H9 (cell line): ENCODE data around the gene EOLA2. TPM values are rescaled to one million over a fixed set of nuclear protein-coding genes. Genes with fewer than 3 reads are reported as not detected.
A peak's percentile ranks its signal among the peaks of the same experiment; 100 is the strongest.
"Not testable (repeated sequence)": the region's sequence is repeated elsewhere in the genome, so short reads cannot be mapped to it uniquely, and the experiment has no call there.

Experiments used
- DNase-seq: peaks from one replicate; pipeline ENCODE4 v3.0.0-alpha.2; 2017
- H2AFZ ChIP-seq: one replicate; pipeline ENCODE4 v1.6.1; 2013; ENCODE audit warnings: mild to moderate bottlenecking, low read length, control low read depth, moderate library complexity
- H2AK5ac ChIP-seq: 2 replicates; pipeline ENCODE4 v1.6.1; 2013; ENCODE audit warnings: low read length, control low read depth, mixed read lengths; ENCODE audit not compliant: insufficient read length
- H2BK120ac ChIP-seq: one replicate; pipeline ENCODE4 v1.6.1; 2013; ENCODE audit warnings: low read depth, mild to moderate bottlenecking, low read length, control low read depth, inconsistent platforms; ENCODE audit not compliant: poor library complexity, severe bottlenecking
- H2BK12ac ChIP-seq: 2 replicates; pipeline ENCODE4 v1.6.1; 2013; ENCODE audit warnings: low read length, control low read depth, mixed read lengths, low read depth; ENCODE audit not compliant: insufficient read length
- H2BK15ac ChIP-seq: 2 replicates; pipeline ENCODE4 v1.6.1; 2013; ENCODE audit warnings: low read depth, low read length, control low read depth
- H2BK20ac ChIP-seq: one replicate; pipeline ENCODE4 v1.6.1; 2013; ENCODE audit warnings: low read depth, mild to moderate bottlenecking, low read length, control low read depth, inconsistent platforms; ENCODE audit not compliant: poor library complexity, severe bottlenecking
- H2BK5ac ChIP-seq: 2 replicates; pipeline ENCODE4 v1.6.1; 2013; ENCODE audit warnings: low read length, control low read depth, mixed read lengths; ENCODE audit not compliant: insufficient read length
- H3K14ac ChIP-seq: 2 replicates; pipeline ENCODE4 v1.6.1; 2013; ENCODE audit warnings: low read length, control low read depth; ENCODE audit not compliant: insufficient read depth
- H3K18ac ChIP-seq: 2 replicates; pipeline ENCODE4 v1.6.1; 2013; ENCODE audit warnings: low read depth, mild to moderate bottlenecking, mixed read lengths, low read length, control low read depth; ENCODE audit not compliant: insufficient read length
- H3K23ac ChIP-seq: 2 replicates; pipeline ENCODE4 v1.6.1; 2013; ENCODE audit warnings: low read length, control low read depth, mixed read lengths, low read depth; ENCODE audit not compliant: insufficient read length
- H3K23me2 ChIP-seq: 2 replicates; pipeline ENCODE4 v1.6.1; 2013; ENCODE audit warnings: low read depth, mild to moderate bottlenecking, mixed read lengths, low read length, control low read depth; ENCODE audit not compliant: insufficient read length, poor library complexity, severe bottlenecking
- H3K27ac ChIP-seq: 2 replicates; pipeline ENCODE4 v1.5.1; 2013; ENCODE audit warnings: low read length, control low read depth, mixed read lengths, low read depth; ENCODE audit not compliant: insufficient read length
- H3K27me3 ChIP-seq: 2 replicates; pipeline ENCODE4 v1.6.1; 2013; ENCODE audit warnings: low read length, control low read depth, inconsistent platforms; ENCODE audit not compliant: insufficient read depth
- H3K4ac ChIP-seq: 2 replicates; pipeline ENCODE4 v1.6.1; 2013; ENCODE audit warnings: low read depth, mild to moderate bottlenecking, control low read depth, inconsistent platforms, low read length, moderate library complexity
- H3K4me1 ChIP-seq: 2 replicates; pipeline ENCODE4 v1.6.1; 2013; ENCODE audit warnings: low read length, control low read depth, inconsistent platforms; ENCODE audit not compliant: insufficient read depth
- H3K4me2 ChIP-seq: 2 replicates; pipeline ENCODE4 v1.6.1; 2013; ENCODE audit warnings: low read length, control low read depth, mixed read lengths; ENCODE audit not compliant: insufficient read length, insufficient read depth
- H3K56ac ChIP-seq: 2 replicates; pipeline ENCODE4 v1.6.1; 2013; ENCODE audit warnings: low read depth, mild to moderate bottlenecking, mixed read lengths, low read length, control low read depth; ENCODE audit not compliant: insufficient read length
- H3K79me1 ChIP-seq: 2 replicates; pipeline ENCODE4 v1.6.1; 2013; ENCODE audit warnings: low read depth, mild to moderate bottlenecking, moderate library complexity, low read length, control low read depth, inconsistent platforms; ENCODE audit not compliant: insufficient read depth, poor library complexity, severe bottlenecking
- H3K79me2 ChIP-seq: 2 replicates; pipeline ENCODE4 v1.6.1; 2013; ENCODE audit warnings: low read length, control low read depth, inconsistent platforms; ENCODE audit not compliant: insufficient read depth
- H3K9ac ChIP-seq: 2 replicates; pipeline ENCODE4 v1.6.1; 2013; ENCODE audit warnings: low read length, control low read depth, mixed read lengths; ENCODE audit not compliant: insufficient read length; ENCODE audit errors: extremely low read depth
- H3K9me3 ChIP-seq: one replicate; pipeline ENCODE4 v1.6.1; 2013; ENCODE audit warnings: low read depth, low read length, inconsistent platforms; ENCODE audit not compliant: control insufficient read depth
- H3T11ph ChIP-seq: one replicate; pipeline ENCODE4 v1.6.1; 2013; ENCODE audit warnings: mild to moderate bottlenecking, low read length, control low read depth, inconsistent platforms
- H4K20me1 ChIP-seq: one replicate; pipeline ENCODE4 v1.6.1; 2013; ENCODE audit not compliant: control insufficient read depth, insufficient read length, insufficient read depth
- H4K5ac ChIP-seq: 2 replicates; pipeline ENCODE4 v1.6.1; 2013; ENCODE audit warnings: low read depth, mild to moderate bottlenecking, mixed read lengths, low read length, control low read depth; ENCODE audit not compliant: insufficient read length
- H4K8ac ChIP-seq: replicated peaks from 2 replicates; pipeline ENCODE4 v1.6.1; 2013; ENCODE audit warnings: low read length, control low read depth, mixed read lengths, low read depth; ENCODE audit not compliant: insufficient read length
- H4K91ac ChIP-seq: 2 replicates; pipeline ENCODE4 v1.6.1; 2013; ENCODE audit warnings: low read depth, mild to moderate bottlenecking, moderate library complexity, mixed read lengths, low read length, control low read depth; ENCODE audit not compliant: insufficient read length
- H3K27ac Mint-ChIP-seq, 3 experiments: 2 replicates in 2 of 3; 3 replicates in 1 of 3; pipeline ENCODE4 v1.8.0; 2020 to 2021; ENCODE audit warnings: mixed read lengths in 3 of 3, mild to moderate bottlenecking in 1 of 3, moderate library complexity in 1 of 3
- H3K27me3 Mint-ChIP-seq: 2 replicates; pipeline ENCODE4 v1.8.0; 2021; ENCODE audit warnings: low read depth, mild to moderate bottlenecking, moderate library complexity, mixed read lengths
- H3K36me3 Mint-ChIP-seq, 3 experiments: 2 replicates in 2 of 3; 3 replicates in 1 of 3; pipeline ENCODE4 v1.8.0; 2020 to 2021; ENCODE audit warnings: low read depth in 3 of 3, mixed read lengths in 3 of 3; ENCODE audit not compliant: insufficient read depth in 1 of 3
- H3K4me1 Mint-ChIP-seq, 2 experiments: 2 replicates each; pipeline ENCODE4 v1.8.0; 2020; ENCODE audit warnings: mixed read lengths in 2 of 2
- H3K4me3 Mint-ChIP-seq, 2 experiments: 2 replicates in 1 of 2; 3 replicates in 1 of 2; pipeline ENCODE4 v1.8.0; 2020 to 2021; ENCODE audit warnings: mild to moderate bottlenecking in 2 of 2, mixed read lengths in 2 of 2, moderate library complexity in 1 of 2
- H3K9me3 Mint-ChIP-seq, 2 experiments: 2 replicates in 1 of 2; 3 replicates in 1 of 2; pipeline ENCODE4 v1.8.0; 2020; ENCODE audit warnings: mild to moderate bottlenecking in 2 of 2, mixed read lengths in 2 of 2, moderate library complexity in 1 of 2
- WGBS: extraction: QIAGEN DNeasy Blood & Tissue Kit; methylation state at CpG from one replicate; pipeline ENCODE4 v1.1.7; 2013; ENCODE audit warnings: missing lambda C conversion rate, low lambda C conversion rate, mixed read lengths; ENCODE audit not compliant: insufficient read length; ENCODE audit errors: extremely low coverage; 5-methylcytosine and 5-hydroxymethylcytosine counted together
- total RNA-seq: library from RNA; stranded (reverse); gene quantifications from 2 replicates; pipeline ENCODE4 v1.2.1, GENCODE V29; 2021
- TF ChIP-seq, protein P1 (sequence below): fragments of 200-600 bp; sonication (generic); conservative IDR thresholded peaks from 3 replicates; pipeline ENCODE4 v1.8.0; 2021; ENCODE audit warnings: antibody characterized with exemption, mild to moderate bottlenecking

The EOLA2 gene
- total RNA-seq, 1 experiment from 2014 or later: 38.9 TPM

DNA sequence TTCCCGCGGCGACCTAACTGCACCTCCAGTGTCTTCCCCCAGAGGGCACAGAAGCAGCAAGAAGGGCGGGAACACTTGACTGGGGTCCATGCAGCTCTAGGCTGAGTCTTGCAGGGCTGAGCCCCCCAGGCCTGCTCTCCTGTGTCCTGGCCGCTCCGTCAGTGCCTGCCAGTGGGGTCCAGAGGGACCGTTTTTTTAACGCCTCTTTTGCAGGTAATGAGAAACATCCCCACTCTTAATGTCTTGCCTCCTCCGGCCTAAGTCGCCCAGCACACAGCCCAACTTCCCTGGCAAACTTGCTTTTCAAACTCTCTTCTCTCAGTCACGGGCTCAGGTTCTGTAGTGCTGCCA, 2.4 kb upstream of the EOLA2 start:
- not testable (repeated sequence) for H3K79me2 ChIP-seq, H3K27me3 ChIP-seq, H4K91ac ChIP-seq, H4K5ac ChIP-seq, H3T11ph ChIP-seq, H3K4me1 Mint-ChIP-seq, H4K8ac ChIP-seq, H3K23me2 ChIP-seq, DNase-seq, H2BK120ac ChIP-seq, H3K79me1 ChIP-seq, H3K14ac ChIP-seq, H3K56ac ChIP-seq, H4K20me1 ChIP-seq, H2BK5ac ChIP-seq, H3K4me1 ChIP-seq, H3K18ac ChIP-seq, H2AK5ac ChIP-seq, H3K9ac ChIP-seq, H2AFZ ChIP-seq, H2BK20ac ChIP-seq, H2BK12ac ChIP-seq, H3K4ac ChIP-seq, H3K4me2 ChIP-seq, H3K27ac ChIP-seq, H3K9me3 ChIP-seq, H3K23ac ChIP-seq, H2BK15ac ChIP-seq, H3K27me3 Mint-ChIP-seq
- Mint-ChIP-seq H3K36me3 (peaks cover 15 to 25% (median 21%) of the 10 kb centered on the region in 3 experiments), H3K9me3 (peaks cover 45 to 53% of the 10 kb centered on the region in 2 experiments), H3K27ac (peak overlapping the region in 1 of 3 experiments; percentile 67; a peak in 1 of 7 replicates), H3K4me3 (peak overlapping the region; percentile 80 to 90)
- TF ChIP-seq, protein P1, sequence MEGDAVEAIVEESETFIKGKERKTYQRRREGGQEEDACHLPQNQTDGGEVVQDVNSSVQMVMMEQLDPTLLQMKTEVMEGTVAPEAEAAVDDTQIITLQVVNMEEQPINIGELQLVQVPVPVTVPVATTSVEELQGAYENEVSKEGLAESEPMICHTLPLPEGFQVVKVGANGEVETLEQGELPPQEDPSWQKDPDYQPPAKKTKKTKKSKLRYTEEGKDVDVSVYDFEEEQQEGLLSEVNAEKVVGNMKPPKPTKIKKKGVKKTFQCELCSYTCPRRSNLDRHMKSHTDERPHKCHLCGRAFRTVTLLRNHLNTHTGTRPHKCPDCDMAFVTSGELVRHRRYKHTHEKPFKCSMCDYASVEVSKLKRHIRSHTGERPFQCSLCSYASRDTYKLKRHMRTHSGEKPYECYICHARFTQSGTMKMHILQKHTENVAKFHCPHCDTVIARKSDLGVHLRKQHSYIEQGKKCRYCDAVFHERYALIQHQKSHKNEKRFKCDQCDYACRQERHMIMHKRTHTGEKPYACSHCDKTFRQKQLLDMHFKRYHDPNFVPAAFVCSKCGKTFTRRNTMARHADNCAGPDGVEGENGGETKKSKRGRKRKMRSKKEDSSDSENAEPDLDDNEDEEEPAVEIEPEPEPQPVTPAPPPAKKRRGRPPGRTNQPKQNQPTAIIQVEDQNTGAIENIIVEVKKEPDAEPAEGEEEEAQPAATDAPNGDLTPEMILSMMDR: peak; percentile 54
- WGBS: no CpG with 5 or more reads among the region's 11 CpGs
